ENCODE data around the gene PROK2.

PROK2 gene

DNA sequence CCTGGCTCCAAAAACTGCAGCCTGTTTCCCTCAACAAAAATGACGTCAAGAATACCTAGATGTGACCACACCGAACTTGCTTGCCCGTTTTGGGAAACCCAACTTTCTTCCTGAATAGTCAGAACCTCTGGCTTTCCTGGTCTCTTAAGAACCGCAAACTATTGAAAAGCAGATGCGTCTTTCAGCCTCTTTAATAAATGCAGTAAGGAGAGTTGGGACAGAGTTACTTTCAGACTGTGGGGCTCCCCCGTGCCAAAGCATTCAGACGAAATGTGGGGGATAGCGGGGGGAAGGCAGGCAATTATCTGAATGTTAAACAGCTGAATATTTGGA lies 1.2 kb upstream of the PROK2 start:
- no peak for DNase-seq

DNA sequence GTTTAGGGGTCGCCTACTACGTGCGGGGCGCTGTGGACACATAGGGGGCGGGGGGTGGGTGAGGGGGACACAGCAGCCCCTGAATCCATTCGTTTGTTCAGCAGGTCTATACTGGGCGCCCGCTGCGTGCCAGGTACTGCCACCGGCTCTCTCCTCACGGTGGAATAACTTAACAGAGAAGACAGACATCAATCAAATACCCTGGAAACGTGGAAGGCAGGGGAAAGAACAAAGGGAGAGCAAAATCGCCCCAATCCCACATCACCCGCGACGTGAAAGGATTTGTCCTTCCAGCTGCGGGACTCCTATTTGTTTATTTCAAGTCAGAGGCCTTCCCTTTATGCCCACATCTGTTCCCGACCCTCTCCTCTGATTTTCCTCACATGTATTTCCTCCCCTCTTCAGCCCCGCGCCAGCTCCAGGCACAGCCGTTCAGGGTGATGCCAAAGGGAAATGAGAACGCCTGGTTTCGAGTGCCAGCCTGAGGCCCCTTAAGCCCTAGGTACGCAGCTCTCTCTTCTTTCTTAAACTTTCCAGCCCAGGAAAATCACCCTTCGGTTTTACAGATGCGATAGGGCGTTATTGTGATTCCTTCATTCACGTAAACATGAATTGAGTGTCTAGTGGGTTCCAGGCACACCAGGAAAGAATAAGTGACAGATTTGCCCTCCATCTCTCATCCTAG lies 726 bp upstream of the PROK2 start:
- no peak for DNase-seq

DNA sequence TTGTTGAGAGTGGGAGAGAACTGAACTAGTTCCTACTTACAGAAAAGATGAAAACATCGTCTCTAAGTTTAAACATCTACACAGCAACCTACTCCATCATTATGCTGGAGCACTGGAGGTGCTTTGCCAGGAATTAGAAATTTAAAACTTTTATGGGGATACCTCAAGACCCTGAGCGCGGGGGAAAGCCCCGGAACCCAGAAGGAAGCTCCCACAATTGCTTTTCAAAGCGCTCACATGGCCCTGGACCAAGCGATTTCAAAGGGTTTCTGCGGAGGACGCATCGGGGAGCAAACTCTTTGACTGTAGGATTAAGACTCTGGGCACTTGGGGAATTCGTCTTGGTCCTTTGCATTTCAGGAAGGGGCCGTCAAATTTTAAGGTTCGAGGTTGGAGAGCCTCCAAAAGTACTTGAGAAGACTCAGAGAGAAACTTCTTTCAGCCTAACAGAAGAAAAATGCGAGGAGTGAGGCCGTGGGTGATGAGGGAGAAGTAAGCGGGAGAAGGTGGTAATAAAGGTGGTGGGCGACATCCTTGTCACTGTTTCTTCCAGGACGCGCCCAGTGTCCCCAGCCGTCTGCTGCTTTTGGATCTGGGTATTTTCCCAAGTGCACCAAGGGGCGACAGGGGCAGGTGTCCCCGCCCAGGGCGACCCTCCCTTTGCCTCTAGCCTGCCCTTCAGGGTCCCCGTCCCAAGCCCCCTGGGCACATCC lies 591 bp downstream of the PROK2 start:
- DNase-seq: no peak

DNA sequence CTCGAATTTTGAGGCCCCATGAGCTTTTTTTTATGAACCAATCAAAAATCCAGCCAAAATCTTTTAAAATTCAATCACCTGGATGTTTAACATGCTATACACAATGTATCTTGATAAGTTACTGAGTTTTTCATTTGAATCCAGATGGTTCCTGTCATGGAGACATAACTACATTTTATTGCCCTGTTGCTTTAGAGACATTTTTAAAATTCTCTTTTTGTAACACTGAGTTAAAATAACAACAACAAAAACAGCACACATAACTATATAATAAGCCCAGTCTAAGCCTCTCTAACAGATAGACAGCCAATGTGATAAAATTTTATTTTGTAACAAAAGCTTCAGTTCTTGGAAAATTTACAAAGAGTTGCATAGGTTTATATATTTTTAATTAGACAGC lies 1.8 kb downstream of the PROK2 start:
- no peak for DNase-seq

DNA sequence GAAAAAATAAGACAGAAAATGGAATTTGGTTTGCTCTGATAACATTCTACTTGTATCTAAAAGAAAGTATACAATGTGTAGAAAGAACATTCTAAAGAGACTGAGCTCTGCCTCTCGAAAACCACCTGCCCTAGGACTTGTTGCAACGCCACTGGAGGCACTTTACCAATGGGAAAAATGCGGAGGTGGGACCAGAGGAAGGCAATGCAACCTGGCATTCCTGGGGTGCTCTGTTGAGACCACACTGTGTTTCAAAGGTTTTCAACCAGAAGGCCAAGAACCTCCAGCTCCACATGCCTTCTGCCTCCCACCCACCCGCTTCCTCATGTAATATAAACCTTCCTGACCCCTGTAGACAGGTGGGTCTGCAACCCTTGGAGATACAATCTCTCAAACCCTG lies 4.5 kb downstream of the PROK2 start:
- DNase-seq: no peak

DNA sequence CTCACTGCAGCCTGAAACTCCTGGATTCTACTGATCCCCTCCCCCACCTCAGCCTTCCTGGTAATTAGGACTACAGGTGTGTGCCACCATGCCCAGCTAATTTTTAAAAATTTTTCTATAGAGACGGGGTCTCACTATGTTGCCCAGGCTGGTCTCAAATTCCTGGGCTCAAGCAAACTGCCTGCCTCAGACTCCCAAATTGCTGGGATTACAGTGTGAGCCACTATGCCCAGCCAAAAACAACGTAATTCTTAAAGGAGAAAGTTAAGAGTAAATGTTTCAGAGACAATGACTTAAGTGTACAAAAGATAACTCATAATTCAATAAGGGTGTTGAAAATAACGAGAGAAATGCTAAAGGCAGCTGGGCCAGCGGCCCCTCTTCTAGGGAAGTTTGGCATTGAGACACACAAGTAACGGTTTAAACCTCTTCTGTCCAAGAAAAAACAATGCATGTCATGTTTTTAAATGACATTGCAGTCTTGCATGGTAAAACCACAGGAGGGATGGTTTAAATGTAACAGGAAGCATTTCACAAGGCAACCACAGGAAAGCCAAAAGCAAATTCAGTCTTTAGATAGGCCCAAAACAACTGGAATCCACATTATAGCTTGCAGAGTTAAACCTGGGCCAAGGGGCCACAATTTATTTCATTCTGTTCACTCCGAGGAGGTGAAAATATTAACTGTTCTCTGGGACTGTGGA lies 5.1 kb downstream of the PROK2 start:
- DNase-seq: peak; percentile 53

DNA sequence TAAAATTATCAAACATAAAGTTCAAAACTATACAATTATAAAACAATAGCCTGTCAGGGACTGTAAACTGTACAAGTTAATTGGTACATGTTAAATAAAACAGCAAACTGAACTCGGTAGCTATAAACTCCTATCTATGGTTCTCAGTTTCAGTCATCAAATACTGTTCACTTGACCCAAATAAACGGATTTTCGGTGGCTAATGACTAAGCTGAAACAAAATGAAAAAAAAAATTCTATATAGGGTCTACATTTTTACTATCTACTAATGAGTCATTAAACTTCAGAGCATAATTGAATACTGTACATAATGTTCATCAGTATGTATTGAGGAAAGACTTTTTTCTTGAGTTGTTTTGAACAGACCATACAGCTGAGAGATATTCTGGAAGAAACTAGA lies 6.6 kb downstream of the PROK2 start:
- no peak for DNase-seq

DNA sequence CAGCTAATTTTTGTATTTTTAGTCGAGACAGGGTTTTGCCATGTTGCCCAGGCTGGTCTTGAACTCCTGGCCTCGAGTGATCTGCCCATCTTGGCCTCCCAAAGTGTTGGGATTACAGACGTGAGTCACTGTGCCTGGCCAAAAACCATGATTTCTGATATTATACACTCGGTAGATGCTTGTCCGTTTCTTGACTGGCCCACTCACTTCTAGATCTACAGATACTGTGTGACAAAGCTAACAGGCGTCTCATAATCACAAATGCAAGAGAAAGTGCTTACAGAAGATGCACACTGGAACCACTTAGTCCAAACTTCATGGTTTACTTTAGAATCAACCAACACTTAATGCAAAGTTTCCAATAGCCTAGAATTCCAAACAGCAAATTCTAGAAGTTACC lies 8.4 kb downstream of the PROK2 start:
- DNase-seq: no peak

DNA sequence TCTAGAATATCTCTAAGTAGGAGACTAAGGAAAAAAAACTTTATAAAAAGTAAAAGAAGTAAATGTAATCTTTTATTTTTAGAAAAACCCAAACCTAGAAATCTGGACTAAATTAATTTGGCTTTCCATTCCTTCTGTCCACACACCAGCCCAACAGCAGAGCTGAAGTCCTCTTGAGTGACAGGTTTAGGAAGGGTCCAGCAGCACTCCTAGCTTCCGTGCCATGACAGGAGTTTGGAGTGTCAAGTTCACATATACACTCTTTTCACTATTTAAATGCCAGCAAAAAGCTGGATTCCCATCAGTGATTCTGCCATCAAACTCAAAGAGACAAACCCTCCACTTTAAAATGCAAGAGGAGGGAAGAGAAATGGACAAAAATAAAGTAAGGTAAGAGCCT lies 13.1 kb downstream of the PROK2 start:
- DNase-seq: no peak

DNA sequence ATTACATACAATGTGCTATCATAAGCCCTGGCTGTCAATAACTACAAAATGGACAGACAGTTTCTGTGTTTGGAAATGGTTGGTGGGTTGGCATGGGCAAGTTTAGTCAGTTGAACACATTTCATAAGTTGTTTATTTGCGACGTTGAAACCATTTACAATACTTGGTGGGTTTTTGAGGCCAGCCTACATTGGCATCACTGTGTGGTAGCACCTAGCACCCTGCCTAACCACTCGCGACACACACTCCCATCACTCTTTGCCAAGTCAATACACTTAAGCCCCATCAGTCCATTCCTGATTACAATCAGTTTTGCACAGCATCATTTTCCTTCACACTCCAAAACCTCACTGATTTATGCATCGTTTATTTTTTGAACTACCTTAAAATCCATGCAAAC lies 13.8 kb downstream of the PROK2 start:
- no peak for DNase-seq

DNA sequence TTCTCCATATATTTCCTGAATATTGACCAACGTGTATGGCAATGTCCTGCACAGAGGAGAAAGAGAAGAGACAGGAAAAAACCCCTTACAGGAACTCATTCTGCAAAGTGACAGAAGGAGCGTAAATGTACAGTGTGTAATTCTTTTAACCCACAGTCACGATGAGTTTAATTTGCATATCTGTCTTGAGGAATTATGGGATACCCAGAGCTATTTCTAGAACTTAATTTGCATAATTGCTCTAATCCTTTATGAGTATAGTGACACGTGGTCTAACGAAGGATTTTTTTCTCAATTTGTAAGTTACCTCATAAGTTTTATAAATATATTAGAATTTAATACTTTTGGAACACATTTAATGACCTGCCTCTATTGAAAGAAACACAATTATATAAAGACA lies 21.5 kb downstream of the PROK2 start:
- no peak for DNase-seq

DNA sequence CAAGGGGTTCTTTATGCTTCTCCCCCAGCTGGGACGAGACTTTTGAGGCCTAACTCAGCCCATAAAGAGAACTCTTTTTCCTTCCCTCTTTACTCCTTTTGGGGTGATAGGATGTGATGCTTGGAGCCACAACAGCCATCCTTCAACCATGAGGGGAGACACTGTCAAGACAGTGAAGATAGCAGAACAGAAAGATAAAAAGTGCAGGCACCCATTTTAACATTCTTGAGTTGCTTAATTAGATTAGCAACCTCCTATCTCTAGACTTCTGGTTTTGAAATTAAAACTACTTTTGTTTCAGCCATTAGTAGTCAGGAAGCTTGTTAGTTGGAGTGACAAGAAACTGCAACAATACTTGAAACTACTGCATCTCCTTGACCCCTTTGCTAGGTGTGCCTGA lies 24.8 kb downstream of the PROK2 start:
- no peak for DNase-seq

DNA sequence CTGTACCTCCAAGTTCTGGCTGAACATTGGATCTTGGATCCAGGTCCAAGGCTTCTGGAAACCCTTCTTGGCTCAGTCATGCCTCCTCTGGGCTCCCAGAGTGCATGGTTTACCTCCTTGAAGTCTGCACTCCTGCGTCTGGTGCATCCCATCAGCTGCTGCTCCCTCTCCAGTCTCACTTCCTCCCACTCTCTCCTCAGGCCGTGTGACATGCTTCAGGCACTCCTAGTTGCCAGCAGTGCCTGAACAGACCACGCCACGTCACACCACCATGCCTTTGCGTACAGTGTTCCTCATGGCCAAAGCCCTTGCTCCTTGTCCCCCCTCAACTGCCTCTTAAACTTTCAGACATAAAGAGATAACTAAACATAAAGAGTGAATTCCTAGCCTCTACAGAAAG lies 25.5 kb downstream of the PROK2 start:
- DNase-seq: no peak

DNA sequence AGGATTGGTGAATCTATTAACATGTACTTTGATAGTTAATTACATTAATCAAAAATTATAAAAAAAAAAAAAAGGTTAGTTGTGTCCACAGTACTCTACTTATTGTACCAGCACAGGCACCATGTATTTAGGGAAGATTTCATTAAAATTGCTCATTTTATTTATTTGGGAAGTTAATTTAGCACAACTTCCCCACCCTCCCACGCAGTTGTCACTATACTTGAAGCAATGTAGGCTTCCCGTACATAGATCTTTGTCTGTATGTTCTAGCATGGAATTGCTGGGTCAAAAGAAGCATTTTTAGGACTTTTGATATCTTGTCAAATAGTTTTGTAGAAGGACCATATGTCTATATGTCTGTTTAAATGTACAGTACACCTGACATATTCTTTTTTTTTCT lies 26.9 kb downstream of the PROK2 start:
- no peak for DNase-seq

DNA sequence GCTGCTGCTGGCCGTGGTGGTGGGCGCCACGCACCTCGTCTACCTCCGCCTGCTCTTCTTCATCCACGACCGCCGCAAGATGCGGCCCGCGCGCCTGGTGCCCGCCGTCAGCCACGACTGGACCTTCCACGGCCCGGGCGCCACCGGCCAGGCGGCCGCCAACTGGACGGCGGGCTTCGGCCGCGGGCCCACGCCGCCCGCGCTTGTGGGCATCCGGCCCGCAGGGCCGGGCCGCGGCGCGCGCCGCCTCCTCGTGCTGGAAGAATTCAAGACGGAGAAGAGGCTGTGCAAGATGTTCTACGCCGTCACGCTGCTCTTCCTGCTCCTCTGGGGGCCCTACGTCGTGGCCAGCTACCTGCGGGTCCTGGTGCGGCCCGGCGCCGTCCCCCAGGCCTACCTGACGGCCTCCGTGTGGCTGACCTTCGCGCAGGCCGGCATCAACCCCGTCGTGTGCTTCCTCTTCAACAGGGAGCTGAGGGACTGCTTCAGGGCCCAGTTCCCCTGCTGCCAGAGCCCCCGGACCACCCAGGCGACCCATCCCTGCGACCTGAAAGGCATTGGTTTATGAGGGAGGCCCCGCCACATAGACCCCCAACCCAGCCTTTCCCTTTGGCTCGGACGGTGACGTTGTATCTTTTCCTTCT lies 30.2 kb downstream of the PROK2 start:
- DNase-seq: no peak

DNA sequence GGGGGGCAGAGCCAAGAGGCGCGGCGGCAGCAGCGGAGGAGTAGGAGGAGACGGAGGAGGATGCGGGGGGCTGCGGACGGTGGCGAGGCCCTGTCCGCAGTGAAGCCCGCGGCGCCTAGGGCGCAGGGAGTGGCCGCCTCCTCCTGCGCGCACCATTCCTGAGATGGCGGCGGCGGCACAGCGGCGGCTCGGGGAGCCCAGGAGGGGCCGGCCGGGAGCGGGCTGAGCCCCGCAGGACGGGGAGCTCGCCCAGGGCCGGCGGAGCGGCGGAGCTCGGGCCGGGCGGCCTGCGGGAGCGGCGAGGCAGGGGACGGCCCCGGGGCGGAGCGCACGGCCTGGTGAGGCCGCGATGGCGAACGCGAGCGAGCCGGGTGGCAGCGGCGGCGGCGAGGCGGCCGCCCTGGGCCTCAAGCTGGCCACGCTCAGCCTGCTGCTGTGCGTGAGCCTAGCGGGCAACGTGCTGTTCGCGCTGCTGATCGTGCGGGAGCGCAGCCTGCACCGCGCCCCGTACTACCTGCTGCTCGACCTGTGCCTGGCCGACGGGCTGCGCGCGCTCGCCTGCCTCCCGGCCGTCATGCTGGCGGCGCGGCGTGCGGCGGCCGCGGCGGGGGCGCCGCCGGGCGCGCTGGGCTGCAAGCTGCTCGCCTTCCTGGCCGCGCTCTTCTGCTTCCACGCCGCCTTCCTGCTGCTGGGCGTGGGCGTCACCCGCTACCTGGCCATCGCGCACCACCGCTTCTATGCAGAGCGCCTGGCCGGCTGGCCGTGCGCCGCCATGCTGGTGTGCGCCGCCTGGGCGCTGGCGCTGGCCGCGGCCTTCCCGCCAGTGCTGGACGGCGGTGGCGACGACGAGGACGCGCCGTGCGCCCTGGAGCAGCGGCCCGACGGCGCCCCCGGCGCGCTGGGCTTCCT lies 31.0 kb downstream of the PROK2 start, which contains the start of gene GPR27:
Gene GPR27, plus strand, starts transcription at position 155 of the 909 bp plus-strand sequence. Its CDS starts 195 bp downstream, at position 350.
- no peak for DNase-seq

DNA sequence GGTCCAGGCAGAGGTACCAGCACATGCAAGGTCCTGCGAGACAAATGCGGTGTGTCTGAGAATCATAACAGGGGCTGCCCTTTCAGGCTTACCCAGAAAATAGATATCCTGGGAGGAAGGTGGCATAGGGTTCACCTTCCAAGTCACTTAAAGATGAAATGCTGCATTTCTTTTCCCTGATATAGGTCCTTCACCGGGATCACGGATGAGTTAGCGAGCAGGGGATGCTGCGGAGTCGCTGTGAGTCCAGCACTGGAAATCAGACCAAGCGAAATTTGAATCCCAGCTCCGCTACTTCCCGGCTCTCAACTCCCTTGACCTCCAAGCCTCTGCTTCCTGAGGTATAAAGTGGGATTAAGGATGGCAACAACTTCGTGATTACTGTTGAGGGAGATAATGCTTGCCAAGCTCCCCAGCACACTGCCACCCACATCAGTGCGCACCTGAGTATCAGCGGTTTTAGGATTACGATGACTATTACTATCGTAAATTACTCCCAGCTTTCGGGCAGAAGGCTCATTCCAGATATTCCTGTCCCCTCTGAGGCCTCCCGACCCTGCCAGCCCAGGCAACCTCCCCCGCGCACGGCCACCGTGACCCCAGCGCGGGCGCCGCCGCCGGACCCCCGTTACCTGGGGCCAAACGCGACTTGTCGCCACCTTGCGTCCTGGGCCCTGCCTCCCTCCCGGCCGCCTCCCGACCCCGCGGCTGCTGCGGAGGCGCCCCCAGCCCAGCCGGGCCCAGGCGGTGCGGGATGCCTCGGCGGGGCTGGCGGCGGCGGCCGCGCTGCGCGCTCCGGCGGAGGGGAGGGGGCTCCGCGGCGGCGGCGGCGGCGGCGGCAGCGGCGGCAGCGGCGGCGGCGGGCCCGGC lies 31.9 kb downstream of the PROK2 start:
- no peak for DNase-seq

DNA sequence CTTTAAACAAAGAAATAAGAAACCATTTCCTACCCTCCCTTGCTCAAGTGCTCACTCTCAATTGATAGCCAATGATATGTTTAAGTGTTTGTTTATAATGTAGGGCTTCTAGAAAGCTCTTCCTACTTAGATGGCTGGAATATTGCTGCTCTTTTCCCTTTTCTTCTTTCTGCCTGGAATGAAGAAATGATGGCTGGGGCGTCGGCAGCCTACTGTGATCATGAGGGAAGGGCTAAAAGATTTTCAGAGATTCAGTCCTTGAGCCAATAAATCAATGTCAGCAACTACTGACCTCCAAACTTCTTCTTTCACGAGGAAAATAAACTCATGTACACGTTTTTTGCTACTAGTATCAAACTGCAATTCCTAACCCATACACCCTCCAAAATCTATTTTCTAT lies 33.3 kb downstream of the PROK2 start:
- DNase-seq: no peak

DNA sequence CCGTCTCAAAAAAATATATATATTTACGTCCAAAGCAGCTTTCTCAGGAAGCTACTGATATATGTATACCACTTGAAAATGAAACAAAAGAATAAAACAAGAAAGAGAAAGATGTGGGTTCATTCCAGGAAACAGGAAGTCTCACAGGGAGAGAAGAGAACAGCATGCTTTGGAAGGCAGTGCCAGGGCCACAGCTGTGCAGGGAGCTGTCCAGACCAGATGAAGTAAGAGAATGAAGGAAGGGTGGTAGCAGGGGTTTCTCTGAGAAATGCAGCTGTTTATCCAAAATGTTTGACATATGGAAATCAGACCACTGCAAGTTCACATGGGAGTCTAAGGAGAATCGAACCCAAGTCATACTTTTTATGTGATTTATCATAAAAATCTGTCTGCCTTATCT lies 40.2 kb downstream of the PROK2 start:
- no peak for DNase-seq

DNA sequence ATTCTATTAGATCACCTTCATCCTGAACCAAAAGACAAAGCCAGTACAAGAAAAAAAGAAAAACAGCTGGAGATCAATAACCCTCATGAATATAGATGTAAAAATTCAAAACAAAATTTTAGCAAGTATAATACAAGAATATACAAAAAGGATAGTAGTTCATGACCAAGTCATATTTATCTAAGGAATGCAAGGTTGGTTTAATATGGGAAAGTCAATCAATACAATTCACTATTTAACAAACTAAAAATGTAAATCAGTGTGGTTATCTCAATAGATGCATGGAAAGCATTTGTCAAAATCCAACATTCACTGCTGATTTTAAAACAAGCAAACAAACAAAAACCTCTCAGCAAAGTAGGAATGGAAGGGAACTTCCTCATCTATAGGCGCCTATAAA lies 42.3 kb downstream of the PROK2 start:
- no peak for DNase-seq

DNA sequence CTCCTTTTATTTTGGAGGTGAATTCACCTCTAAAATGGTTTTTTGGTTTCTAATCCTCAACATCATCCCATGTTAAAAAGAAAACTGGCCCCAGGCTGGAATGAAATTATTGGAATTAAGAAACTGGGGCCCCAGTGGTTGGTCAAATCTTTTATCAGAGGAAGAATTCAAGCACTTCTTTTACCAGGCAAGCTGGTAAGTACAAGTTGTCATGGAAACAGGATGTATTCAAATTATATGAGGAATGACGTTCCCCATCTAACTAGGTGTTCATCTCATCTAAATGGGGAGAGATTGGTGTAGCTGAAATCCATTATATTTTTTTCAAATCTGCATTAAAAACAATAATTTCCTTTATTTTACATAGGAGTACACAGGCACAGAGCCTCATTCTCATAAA lies 50.1 kb downstream of the PROK2 start:
- DNase-seq: no peak

DNA sequence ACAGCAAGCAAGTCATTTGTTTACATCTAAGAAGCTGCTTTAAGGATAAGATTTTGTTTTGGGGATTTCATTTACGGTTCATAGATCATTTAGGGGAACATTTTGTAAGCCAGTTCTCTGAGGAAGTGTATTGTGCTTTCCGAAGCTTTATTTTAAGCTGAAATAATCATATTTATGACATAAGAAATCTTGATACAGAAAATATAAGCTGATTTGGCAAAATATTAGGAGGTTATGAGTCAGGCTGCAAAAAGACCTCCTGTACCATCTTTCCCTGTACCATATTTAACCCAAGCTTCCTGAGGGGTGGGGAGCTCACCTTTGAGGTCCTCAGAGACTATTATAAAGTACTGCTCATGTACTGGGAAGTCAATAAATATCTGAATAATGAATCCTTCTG lies 51.6 kb downstream of the PROK2 start:
- DNase-seq: no peak
